Activated CD4-positive, CD25-positive, alpha-beta regulatory T cell treated with anti-CD3 and anti-CD28 coated beads, Interleukin-2, amount 50 U/mL, for 24 hours (primary cell): ENCODE results near the gene ARHGAP24.
A peak's percentile ranks its signal among the peaks of the same experiment; 100 is the strongest.

Experiments used
- ATAC-seq, 2 donors: fragments of 150-1000 bp; cut with Tn5 transposase; one replicate each; pipeline ENCODE4 v1.10.0; 2021; ENCODE audit warnings: mild to moderate bottlenecking in 1 of 2, moderate library complexity in 1 of 2

The ARHGAP24 gene

DNA sequence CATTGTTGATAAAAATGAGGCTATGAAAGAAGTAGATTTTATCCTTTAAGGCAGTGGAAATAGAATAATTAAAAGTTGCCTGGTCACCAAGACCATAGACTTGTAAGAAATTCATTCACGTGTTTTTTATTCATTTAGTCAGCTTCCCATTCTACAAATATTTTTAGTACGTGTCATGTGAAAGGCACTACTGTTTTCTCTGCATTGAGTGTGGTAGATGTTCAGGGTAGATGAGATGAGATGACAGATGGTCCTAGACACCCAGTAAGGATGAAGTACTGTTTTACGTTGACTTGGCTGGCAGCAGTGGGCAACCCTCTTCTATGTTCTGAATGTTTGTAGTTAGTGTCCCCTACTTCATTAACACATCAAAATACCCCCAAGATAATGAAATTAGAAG is 228.1 kb downstream of the ARHGAP24 start:
- no peak for ATAC-seq

DNA sequence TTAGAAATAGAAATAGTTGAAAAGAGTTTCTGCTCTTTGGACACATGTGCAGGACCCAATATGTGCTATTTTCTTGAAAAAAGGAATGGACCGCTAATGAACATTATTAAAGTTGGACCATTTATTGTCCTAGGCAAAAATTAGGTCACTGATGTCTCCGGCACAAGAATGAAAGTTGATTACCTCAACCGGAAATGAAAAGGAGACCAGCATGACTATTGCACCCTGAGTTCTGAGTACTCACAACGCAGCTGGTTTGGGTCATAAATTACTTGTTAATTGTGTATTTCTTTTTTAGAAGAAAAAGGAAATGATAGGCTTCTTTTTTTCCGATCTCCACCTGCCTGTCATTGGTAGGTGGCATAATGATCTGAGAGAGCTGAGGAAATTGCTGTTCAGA is 232.7 kb downstream of the ARHGAP24 start:
- ATAC-seq: no peak

DNA sequence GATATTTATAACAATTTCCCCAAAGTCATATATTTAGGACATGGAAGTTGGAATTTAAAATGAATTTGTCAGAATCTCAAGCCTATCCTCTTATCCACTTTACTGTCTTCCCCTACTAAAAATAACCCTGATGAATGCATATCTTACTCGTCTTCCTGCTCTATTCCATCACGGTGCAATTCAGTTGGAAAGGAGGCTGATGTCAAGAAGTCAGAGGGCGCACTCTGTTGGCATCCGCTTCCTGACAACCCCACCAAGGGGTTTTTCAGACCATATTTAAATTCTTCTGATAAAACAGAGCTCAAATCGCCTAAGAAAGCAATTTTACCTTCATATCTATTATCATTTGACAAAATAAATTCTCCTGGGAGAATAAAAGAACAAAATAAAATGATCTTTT is 233.5 kb downstream of the ARHGAP24 start:
- ATAC-seq: no peak

DNA sequence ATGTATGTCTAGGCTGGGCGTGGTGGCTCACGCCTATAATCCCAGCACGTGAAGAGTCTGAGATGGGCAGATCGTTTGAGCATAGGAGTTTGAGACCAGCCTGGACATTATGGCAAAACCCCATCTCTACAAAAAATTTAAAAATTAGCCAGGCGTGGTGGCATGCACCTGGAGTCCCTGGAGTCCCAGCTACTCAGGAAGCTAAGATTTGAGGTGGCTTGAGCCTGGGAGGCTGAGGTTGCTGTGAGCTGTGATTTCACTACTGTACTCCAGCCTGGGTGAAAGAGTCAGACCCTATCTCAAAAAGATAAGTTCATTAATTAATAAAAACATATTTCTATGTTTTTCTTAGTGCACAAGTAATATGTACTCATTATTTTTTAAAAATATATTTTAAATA is 238.1 kb downstream of the ARHGAP24 start:
- no peak for ATAC-seq

DNA sequence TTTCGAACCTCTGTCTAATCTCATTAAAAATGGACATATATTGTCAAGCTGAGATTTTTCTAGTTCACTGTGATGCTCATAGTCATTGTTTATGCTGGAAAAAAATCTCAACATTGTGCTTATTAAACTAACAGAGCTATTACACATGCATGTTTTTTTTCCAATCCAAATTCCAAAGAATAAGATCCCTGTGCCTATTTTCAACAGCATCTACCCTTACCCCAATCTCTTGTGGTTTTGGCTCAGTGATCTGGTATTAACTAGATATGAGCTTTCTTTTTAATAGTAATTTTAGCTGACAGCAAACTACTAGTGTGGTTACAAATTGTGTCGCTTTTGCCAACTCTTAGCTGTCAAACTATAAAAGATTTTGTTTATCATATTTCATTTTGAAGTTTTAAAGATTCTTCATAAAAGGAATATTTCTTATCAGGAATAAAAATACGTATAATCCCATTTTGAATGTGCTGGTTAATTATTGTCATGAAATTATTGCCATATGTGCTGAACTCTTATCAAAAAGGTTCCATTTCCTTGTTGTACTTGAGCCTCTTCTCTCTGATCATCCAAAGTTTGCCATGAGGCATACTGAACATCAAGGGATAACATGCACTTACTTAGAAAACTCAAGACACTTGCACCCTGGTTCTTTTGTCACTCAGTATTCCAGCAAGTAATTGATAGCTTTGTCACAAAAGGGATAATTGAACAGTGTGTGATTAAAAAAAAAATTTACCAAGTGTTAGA is 241.2 kb downstream of the ARHGAP24 start:
- no peak for ATAC-seq

DNA sequence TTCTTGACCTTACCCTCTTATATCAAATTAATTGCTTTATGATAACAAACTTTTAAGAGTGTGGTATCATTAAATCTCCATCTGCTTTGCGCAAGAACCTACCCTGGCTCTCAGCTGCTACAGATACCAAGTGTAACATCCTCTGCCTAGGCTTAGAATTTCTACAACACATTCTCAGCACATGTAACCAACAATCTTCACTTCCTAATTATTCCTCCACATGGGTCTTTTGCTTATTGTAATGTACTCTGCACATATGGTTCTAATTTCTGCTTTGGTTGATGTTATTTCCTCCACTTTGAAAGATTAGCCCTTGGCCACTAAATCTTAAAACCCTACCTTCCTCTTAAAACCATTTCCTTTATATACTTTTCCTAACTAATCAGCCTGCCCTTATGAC is 242.4 kb downstream of the ARHGAP24 start:
- ATAC-seq: no peak

DNA sequence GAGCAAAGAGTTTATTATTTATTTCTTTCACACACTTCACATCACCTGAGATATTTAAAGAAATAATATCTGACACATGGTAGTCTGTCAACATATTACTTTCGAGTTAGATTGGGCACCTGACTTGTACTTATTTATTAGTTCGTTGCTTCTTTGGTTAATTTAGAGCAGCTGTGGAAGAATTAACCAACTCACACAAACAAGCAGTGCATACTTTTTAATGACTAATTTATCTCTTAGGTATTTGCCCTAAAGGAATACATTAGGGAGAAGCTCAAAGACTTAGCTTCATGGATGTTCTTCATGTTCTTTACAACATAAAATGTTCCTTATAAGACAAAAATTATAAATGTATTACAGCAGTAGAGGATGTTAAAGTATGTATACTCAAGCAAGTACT is 242.9 kb downstream of the ARHGAP24 start:
- no peak for ATAC-seq

DNA sequence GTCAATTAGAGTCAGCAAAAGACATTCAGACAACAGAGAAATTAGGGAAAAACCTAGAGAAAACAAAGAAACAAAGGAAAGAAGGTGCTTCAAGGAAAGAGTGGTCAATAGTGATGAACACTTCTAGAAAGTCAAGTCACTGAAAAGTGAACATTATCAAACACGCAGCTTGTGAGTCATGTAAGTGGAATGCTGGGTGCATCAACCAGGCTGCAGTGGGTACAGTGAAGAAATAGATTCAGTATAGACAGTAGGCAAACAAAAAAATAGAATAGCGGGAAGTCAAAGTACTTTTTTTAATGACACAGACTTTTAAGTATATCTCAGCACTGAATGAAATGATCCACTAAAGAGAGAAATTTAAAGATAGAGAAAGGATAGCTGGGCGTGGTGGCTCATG is 245.8 kb downstream of the ARHGAP24 start:
- ATAC-seq: no peak

DNA sequence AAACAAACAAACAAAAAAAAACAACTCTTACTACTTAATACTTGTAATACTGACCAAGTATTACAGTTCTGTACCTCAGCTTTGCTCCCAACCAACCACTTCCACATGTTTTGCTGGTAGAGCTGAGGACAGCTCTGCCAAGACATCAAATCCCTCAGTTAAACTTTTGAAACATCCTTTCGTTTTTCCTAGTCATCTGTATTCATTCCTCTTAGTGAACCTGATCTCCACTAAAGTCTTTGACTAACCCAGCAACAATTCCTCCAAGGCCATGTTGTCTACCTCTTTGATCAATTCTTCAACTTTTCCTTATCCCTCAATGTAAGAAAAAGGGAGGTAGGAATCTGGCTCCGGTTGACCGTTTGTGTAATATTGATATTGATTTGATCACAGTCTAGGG is 247.5 kb downstream of the ARHGAP24 start:
- ATAC-seq: no peak

DNA sequence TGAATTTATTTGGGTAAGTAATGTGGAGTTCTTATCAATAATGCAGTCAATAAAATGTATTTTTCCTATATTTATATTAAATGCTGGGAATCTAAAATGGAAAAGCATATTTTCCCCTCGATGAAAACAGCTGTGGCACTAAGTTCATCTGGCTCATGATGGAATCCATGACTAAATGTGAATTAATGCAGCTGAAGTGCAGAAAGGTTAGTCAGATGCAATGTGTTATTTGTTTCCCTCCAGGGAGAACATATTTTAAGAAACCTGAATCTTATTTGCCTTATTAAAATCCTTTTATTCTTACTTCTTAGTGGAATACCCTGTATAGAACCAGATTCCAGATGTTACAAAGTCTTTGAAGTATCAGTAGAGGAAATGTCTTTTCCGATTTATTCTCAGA is 247.9 kb downstream of the ARHGAP24 start:
- ATAC-seq: no peak

DNA sequence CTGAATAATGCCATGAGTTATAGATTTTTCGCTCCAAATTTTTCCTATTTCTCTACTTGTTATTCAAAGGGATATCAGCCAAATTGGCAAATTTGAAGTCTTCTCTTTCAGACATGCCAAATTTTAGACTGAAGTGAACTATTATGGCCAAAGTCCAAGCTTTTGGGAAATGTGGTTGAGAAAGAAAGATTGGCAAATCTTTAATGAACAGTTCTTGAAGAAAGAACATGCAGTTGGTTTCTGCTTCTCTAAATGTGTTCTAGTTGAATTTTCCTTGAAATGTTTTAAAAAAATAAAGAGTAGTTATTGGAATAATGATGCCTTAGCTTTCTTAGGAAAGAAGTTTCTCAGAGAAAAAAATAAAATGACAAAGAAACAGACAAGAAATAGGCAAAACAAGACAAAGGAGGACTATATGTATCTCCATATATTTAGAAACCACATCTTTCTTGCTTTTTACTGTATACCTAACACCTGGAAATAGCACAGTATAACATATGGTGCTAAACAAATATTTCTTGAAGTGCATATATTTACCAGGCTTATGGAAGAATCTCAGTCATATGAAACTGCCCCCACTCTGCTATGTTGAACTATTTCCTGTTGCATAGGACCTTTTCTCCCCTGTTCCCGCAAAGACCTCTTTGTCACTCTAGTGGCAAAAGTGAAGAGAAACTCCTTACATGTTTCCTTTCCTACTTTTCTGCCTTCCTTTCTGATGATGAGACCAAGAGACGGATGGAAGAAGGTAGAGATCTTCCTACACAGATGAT is 250.0 kb downstream of the ARHGAP24 start:
- ATAC-seq: no peak

DNA sequence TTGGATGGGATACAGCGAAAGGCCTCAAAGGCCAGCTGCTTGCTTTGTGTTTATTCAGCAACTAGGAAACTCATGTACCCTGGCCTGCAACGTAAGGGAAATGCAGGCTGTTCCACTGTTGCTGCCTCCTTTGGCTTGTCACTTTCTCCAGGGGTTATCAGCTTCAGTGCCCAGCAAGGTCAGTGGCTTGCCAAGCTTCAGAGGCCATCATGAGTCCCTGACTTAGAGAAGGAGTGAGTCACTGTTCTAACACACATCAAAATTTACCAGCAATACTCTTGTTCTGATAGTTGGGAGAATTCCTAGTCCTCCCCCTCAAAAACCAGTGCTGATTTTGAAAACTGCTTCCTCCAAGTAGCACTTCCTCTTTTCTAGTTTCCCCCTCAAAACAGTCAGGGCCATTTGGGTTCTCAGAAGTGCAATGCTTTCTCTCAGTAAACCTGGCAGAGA is 250.8 kb downstream of the ARHGAP24 start:
- no peak for ATAC-seq

DNA sequence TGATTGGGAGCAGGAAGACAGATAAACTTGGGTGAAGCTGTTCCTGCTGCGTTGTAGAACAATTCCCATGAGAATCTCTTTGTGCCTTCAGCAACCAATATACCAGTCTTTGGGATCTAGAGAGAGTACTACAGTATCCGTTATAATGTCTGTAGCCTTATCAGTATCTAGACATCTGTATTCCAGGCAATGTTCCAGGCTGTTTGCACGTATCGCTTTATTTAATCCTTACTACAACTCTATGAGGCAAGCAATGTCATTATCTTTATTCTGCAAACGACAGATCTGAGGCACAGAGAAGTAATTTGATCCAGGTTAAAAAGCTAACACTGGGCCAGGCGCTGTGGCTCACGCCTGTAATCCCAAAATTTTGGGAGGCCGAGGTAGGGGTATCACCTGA is 251.6 kb downstream of the ARHGAP24 start:
- ATAC-seq: no peak

DNA sequence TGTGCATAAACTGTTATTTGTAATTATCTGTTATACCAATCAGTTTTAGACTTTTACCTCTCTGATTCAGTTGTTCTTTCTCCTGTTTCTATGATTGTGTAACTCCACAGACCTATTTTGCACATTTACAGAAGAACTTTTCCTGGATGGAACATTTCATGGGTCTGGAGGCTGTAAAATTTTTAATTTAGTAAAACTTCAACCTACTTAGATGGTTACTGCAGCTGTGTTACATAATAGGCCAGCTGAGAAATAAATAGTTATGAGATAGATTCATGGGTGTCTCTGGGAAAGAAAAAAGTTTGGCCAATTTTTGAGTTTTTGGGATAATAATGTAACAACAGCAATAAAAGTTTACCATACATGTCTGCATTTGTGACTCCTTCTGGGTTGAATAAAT is 253.5 kb downstream of the ARHGAP24 start:
- no peak for ATAC-seq

DNA sequence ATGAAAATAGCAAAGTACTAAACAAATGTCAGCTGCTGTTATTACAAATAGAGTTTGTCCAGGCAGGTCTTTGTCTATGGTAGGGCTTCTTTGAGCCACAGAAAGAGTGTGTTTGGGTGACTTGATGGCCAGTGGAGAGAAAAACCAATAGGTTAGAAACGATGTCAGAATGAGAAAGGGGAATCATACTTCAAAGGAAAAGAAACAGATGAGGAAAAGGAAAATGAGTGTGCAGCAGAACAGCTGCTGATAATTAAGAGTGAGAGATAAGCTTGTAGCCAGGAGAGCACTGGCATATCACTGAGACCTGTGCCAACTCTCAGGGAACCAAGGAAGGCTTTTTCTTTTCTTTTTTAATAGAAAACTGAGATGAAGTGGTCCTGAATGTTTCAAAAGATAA is 257.2 kb downstream of the ARHGAP24 start:
- ATAC-seq: no peak

DNA sequence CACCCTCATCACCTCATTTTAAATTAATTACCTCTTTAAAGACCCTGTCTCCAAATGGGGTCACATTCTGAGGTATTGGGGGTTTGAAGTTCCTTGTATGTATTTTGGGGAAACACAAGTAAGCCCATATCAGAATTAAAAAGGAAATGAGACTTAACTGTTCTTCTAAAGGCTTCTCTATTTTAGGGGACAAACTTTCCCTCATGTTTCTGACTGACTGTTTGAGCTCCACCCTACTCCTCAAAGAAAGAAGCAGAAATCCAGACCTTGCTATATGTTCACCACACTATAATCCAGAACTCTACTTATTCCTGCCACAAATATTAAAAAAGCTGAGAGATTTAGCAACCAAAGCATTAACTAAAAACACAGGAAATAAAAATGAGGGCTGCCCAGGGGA is 258.8 kb downstream of the ARHGAP24 start:
- no peak for ATAC-seq

DNA sequence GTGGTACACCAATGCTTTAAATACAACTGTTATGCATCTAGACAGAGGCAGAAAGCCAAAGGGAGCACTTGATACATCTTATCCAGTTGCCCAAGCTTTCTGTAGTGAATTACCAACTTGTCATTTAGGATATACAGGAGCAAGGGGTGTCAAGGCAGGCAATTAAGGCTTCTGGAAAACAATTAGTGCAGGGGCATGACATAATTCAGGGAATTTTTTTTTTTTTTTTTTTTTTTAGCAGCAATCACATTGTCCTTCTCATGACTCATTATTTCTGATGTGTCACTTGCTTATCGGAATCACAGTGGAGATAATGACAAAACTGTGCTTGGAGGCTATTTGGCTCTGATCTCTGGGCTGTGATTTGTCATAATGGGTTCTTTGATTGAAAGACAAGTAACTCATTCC is 259.5 kb downstream of the ARHGAP24 start:
- ATAC-seq: peak in 1 of 2 donors; percentile 27

DNA sequence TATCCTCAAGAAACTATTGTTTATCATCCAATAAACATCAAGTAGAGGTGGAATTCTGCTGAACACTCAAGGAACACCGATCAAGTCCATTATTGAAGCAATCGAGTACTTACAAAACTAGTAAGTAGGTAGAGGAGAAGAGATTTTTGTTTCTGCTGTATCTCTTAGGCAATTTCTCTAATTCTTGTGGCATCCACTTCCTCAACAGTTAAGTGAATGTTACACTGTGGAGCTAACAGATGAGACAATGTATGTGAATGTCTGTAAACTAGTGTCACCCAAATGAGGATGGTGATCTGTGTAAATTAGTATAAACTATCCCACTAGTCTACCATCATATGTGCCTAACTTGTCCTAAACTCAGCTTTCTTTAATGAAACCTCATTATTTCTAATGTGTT is 261.6 kb downstream of the ARHGAP24 start:
- ATAC-seq: no peak

DNA sequence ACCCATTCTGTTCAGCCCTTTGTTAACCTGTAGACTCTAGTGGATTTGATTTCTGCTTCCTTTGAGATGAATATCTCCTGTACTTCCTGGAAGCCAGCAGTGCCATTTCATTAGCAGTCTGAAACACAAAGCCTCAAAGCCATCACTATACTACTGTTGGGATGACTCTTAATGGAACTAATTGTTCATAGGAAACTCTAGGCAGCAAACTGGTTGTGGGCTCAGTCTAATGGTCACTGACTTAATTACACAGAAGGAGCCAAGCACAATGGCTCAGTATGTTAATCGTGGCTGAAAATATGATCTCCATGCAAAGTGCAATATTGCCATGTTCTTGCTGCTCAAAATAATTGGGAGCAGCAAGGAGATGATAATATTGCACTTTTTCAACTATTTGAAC is 262.3 kb downstream of the ARHGAP24 start:
- ATAC-seq: no peak

DNA sequence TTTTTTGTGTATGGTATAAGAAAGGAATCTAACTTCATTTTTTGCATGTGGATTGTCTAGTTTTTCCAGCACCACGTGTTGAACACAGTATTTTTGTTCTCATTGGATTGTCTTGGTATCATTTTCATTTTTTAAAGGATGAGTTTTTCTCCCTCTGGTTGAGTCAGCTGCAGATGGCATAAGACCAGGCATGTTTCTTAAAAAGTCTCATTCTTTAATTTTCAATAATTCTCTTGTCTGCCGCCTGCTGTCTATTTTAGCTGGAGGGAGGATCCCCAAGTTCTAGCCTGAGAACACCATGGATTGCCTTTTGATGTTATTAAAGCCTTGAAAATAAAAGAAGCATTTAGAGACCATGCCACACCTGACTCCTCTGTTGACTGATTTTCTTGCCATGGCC is 263.8 kb downstream of the ARHGAP24 start:
- no peak for ATAC-seq

DNA sequence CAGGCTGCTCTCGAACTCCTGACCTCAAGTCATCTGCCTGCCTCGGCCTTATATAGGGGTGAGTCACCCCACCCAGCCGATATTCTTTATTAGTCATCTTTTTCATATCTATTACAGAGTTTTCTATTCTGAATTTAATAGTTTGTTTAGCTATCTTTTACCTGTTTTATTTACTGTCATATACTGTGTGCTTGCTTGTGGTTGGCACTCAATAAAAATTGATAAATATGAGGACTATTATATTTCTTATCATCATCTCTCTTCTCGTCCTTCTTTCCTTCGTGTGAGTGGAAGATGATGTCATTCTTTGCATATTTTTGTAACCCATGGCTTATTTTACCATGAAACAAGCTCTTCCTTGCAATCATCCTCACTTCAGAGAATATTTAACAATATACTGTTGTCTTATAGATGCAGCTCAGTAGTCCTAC is 265.5 kb downstream of the ARHGAP24 start:
- no peak for ATAC-seq

DNA sequence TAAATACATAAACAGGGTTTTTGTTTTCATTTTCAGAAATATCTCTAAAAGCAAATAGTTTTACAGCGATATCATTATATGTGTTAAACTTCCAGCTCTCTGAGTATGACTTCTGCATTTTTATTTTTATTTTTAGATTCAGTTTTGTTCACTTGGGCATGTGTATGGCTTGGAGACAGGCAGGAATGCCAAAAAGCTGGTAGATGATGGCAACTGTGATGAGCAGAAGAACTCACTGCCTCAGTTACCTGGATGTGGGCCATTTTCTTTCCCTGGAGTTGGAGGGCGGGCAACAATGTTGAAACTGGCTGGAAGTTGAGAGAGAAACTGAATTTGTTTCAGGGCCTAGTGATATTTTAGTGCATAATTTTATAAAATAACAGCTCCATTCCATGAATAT is 266.4 kb downstream of the ARHGAP24 start:
- ATAC-seq: no peak

DNA sequence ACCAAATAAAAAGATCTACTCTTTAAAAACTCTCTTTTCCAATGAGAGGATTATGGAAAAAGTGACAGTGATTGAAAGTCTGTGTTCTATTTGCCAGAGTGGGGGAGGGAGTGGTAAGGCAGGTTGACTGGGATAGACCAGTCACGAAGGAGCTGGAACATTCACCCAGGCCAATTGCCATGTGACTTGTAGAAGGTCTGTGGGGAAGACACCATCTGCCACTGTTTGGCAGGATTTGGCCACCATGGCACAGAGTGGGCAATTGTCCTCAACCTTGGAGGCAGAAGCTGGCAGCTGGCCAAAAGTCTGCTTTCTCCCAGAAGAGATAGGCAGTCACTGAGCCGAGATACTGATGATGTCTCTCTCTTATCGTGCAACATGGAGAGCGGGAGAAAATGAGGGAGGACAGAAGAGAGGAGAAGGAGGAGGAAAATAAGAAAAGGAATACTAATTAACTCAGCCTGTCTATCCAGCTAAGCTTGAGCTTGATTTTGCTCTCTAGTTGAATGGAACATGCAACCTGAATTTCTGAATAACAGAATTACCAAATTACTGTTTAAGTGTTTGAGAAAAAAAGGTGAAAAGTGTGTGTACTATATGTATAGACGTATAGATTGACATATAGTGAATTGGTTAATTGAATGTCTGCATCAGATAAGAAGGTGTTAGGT is 267.1 kb downstream of the ARHGAP24 start:
- no peak for ATAC-seq

DNA sequence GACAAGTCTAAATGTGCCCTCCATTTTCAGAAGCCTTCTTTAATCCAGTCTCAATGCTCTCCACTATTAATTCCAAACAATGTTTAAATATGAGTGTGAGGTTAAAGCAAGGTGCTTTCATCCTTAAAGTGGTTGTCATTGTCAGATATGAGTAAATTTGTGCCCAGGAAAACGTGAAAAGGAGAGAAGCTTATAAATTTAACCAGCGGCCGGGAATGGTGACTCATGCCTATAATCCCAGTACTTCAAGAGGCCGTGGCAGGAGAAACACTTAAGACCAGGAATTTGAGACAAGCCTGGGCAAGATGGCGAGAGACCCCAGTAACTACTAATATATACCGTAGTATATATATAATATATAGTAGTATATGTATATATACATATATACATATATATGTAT is 270.0 kb downstream of the ARHGAP24 start:
- ATAC-seq: no peak
